ENCODE data around the gene EYS.

Gene EYS

GRCh38 chr6:64717281-64717680, 989.7 kb downstream of the EYS start:
- DNase-seq (ENCODE audit: low read depth) = no peak

GRCh38 chr6:64715624-64716023, 991.4 kb downstream of the EYS start:
- no peak for DNase-seq (ENCODE audit: low read depth)

DNA sequence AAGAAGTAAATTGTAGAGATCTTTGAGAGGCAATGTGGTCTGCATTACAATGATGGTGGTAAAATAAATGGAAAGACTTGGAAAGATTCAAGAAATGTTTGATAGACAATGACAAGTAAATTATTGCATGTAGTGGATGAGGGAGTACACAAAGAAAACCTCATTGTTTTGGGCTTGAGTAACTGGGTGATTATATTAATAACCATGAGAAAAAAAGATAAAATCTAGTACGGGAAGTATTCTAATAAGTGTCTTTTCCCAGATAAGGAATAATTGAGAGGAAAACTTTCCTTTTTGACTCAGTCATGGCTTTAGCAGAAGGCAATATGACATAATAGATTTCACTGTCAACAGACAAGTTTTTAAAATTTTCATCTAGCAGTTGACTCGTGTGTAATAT, 993.0 kb downstream of the EYS start:
- no peak for DNase-seq (ENCODE audit: low read depth)

DNA sequence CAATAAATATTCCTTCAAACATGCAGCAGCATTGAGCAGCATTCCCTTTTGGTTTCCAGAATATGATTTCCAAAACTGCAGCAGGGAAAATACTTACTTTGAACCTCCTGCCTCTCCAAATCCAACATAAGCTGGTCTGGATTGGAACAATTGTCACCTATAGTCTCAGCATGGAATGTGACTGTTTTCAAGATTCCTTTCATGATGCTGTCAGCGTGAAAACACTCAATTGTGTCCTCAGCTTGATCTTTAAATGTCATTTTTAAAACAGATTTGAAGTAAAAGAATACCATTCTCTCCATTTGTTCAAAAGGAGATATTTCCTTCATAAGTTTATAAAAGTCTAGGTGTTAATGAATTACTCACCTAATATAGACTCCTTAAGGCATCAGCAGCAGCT, 993.9 kb downstream of the EYS start:
- DNase-seq (ENCODE audit: low read depth) = no peak

- no peak for DNase-seq (ENCODE audit: low read depth)
Observed at GRCh38 chr6:64712606-64713005, 994.4 kb downstream of the EYS start.

GRCh38 chr6:64703922-64704321, 1003.1 kb downstream of the EYS start:
- no peak for DNase-seq (ENCODE audit: low read depth)

- no peak for DNase-seq (ENCODE audit: low read depth)
Observed at GRCh38 chr6:64696053-64696452, 1011.0 kb downstream of the EYS start.

GRCh38 chr6:64694356-64694755, 1012.7 kb downstream of the EYS start:
- DNase-seq (ENCODE audit: low read depth) = no peak

DNA sequence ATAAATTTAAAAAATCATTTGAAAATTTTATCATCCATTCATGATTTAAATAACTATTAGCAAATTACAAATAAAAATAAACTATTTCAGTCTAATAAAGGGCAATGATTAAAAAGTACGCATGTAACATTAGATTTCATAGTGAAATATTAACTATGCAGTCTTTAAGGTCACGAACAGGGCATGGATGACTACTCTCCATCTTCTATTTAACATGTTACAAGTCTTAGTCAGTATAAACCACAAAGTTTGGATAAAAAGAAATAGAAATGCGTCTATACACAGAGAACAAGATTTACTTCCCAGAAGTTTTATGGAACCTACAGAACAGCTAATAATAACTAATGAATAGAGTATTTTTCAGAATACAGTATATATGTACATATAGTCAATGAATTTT, 1016.0 kb downstream of the EYS start:
- no peak for DNase-seq (ENCODE audit: low read depth)

DNA sequence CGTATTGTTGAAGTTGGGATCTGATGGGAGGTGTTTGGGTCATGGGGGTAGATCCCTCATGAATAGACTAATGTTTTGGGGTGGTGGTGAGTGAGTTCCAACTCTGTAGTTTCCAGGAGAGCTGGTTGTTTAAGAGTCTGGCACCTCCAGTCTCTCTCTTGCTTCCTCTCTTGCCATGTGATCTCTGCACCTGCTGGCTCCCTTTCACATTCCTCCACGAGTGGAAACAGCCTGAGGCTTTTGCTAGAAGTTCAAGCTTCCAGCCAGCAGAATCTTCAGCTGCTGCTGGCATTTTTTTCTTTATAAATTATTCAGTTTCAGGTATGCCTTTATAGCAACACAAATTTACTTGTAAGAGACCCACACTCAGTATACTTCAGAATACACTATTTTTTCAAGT, 1021.6 kb downstream of the EYS start:
- DNase-seq (ENCODE audit: low read depth) = no peak

DNA sequence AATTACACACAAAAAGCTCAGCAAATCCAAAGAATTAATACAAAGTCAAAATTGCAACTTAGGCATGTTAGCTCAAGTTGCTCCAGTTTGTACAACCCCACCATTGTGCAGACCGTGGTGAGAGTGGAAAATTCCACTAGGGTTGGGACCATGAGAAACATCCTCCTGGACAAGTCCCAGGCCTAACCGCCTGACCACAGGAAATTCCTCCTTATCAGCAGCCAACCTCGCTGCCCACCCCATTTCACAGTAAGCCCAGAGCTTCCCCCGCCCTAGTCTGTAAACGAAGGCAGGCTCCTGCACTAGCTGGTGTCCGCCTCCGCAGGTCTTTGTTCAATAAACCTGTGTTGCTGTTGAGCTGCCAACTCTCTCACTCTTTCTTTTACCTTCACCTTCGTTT, 1023.3 kb downstream of the EYS start:
- no peak for DNase-seq (ENCODE audit: low read depth)

GRCh38 chr6:64681416-64682160, 1025.4 kb downstream of the EYS start:
- DNase-seq (ENCODE audit: low read depth) = no peak

DNA sequence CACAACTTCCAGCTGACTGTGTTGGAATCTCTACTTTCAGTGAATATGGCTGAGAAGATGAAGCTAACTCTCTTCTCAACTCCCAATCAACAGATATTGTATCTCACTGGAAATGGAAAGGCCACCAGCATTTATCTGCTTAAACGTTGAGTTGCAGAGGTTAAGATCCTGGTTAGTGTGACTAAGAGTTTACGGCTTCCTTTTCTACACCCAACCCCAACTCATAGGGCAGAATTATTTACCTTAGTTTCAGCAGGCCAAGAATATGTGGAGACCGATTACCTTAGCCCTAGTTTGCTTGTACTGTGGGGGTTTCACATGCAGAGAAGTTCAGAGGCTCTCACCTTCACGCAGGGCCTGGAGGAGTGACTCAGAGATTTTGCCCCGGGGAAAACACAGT, 1026.6 kb downstream of the EYS start:
- DNase-seq (ENCODE audit: low read depth) = no peak

- no peak for DNase-seq (ENCODE audit: low read depth)
Observed at GRCh38 chr6:64679416-64679815, 1027.6 kb downstream of the EYS start.

- DNase-seq (ENCODE audit: low read depth) = no peak
Observed at GRCh38 chr6:64672651-64673050, 1034.4 kb downstream of the EYS start.

DNA sequence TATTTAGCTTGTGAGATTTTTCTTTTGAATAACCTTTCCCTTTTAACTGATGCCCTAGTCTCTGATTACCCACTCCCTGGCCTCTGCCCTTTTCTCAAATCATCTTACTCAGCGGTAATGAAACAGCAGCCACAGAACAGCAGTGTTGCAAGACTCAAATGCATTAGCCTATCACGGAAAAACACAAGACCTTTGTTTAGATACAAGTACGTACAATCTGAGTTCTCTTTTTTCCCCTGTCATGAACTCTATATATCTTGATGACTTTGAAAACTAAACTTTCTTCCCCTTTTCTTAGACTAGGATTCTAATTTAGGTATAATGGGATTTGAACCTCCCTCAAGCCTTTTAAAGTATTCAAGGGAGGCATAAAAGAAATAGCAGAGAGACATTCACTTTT, 1034.9 kb downstream of the EYS start:
- DNase-seq (ENCODE audit: low read depth) = no peak

DNA sequence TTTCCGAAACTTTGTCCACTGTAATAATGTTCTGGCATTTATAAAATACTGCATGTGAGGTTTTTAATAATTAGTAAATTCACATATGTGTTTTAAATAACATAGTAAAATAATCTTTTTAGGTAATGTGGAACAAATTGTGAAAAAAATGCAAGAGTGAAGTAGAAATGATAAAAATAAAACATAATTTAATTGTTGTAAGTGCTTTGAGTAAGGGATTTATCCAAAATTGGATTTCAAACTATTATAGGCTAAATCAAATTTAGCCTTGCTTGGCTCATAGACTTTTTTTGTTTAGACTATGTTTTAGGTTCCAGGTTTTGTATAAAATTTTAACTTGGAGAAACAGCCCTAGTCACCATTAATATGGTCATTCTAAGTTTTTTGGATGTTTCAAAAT, 1041.9 kb downstream of the EYS start:
- no peak for DNase-seq (ENCODE audit: low read depth)

DNA sequence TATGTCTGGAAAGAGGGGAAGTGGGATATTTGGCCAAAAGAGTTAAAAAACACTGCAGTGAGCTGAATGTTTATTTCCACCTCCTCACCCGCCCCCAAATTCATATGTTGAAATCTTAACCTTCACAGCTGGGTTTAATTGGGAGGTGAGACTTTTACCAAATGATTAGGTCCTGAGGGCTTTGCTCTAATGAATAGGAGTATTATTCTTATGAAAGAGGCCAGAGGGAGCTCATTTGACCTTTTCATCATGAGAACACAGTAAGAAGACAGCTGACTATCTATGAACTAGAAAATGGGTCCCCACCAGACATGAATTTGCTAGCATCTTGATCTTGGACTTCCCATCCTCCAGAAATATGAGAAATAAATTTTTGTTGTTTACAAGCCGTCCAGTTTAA, 1042.5 kb downstream of the EYS start:
- DNase-seq (ENCODE audit: low read depth) = no peak

GRCh38 chr6:64644024-64644423, 1063.0 kb downstream of the EYS start:
- no peak for DNase-seq (ENCODE audit: low read depth)

DNA sequence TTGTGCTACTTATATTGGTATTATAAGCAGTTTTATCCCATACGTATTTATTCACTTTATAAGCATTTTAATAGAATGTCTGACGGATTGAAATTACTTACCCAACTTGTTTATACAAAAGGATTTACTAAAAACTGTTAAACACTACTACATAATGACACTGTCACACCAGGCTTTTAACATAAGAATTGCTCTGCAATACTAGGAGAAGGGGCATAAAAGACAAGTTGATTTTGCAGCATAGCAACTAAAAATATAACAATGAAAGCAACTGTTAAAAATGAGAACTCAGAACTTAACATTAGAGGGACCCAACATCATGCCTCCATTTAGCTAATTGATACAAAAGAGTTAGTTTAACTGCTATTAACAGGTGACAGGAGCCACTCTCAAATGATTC, 1076.1 kb downstream of the EYS start:
- no peak for DNase-seq (ENCODE audit: low read depth)

GRCh38 chr6:64622944-64623343, 1084.1 kb downstream of the EYS start:
- no peak for DNase-seq (ENCODE audit: low read depth)

GRCh38 chr6:64602993-64603392, 1104.0 kb downstream of the EYS start:
- no peak for DNase-seq (ENCODE audit: low read depth)

DNA sequence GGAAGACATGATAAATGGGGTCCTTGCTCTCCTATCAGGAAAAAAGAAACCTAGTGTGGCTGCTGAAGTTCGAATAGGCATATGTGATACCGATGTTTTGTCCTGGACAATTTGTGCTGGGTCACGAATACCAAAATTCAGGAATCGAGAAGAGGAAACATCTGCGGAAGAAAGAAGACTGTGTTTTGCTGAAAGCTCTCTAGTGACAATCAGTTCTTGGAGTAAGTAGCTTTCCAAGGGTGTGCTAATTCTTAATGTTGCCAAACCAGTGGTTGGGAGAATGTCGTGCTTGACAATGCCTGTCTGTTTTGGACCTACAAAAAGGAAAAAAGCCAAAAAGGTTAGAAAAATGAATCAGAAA, 1115.4 kb downstream of the EYS start:
- DNase-seq (ENCODE audit: low read depth) = no peak

DNA sequence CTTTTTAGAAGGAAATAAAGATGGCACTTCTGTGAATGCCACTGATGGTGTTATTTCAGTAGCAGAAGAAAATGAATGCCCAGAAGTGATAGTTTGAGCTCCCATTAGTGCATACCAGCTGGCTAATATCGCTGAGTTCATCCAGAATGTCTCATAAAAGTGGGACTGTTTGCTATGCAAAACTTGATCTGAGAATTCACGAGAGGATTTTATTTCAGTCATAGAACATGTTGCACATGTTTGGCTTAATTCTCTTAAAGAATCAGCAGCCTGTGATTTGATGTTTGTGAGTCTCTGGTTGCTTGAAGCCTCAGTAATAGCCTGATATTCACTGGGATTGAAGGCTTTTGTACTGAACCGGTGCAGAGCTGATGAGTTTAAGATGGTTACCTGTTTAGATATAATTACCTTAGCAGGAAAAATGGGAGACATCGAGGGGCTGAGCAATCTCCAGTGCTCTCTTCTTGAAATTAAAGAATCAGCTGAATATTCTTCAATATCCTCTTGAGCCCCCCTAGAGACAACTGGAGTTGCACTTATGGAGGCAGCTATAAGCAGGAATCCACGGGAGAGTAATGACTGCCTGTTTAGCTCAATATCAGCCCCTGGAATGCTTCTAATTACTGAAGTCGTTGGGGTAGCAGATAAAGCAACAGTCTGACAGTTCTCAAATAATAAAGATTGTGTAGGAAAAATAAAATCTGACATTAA, 1115.9 kb downstream of the EYS start:
- DNase-seq (ENCODE audit: low read depth) = no peak
